HepG2 (cell line): ENCODE results near the gene OSBPL10.

Experiments
- CBFB ChIP-seq: sonication (generic); formaldehyde crosslinking; IDR thresholded peaks from 2 replicates; pipeline ENCODE4 v1.4.0; 2020; ENCODE audit warnings: missing genetic modification reagents
- CTCF ChIP-seq: sonication (generic); formaldehyde crosslinking; IDR thresholded peaks from 2 replicates; pipeline ENCODE4 v1.5.0; 2020; ENCODE audit warnings: mild to moderate bottlenecking, missing genetic modification reagents, moderate library complexity
- HCFC1 ChIP-seq: fragments of 150-350 bp; IDR thresholded peaks from 2 replicates; pipeline ENCODE4 v1.6.1; 2014; ENCODE audit warnings: low read depth, low read length
- HDAC2 ChIP-seq: sonication (generic); formaldehyde crosslinking; IDR thresholded peaks from 2 replicates; pipeline ENCODE4 v1.4.0; 2020; ENCODE audit warnings: missing genetic modification reagents
- ISL2 ChIP-seq: sonication (generic); formaldehyde crosslinking; IDR thresholded peaks from 2 replicates; pipeline ENCODE4 v1.5.0; 2020; ENCODE audit warnings: missing genetic modification reagents
- SNAPC5 ChIP-seq: sonication (generic); formaldehyde crosslinking; IDR thresholded peaks from 2 replicates; pipeline ENCODE4 v1.8.1; 2023; ENCODE audit warnings: mild to moderate bottlenecking, missing genetic modification reagents, borderline replicate concordance
- TAF1 ChIP-seq: sonication (generic); formaldehyde crosslinking; IDR thresholded peaks from 2 replicates; pipeline ENCODE4 v1.4.0; 2020; ENCODE audit warnings: missing genetic modification reagents
- TBX2 ChIP-seq: sonication (generic); formaldehyde crosslinking; IDR thresholded peaks from 2 replicates; pipeline ENCODE4 v1.5.0; 2020; ENCODE audit warnings: missing genetic modification reagents, mild to moderate bottlenecking, borderline replicate concordance
- ZBTB34 ChIP-seq: sonication (generic); formaldehyde crosslinking; IDR thresholded peaks from 2 replicates; pipeline ENCODE4 v1.8.0; 2022; ENCODE audit warnings: mild to moderate bottlenecking, missing genetic modification reagents
- ZIK1 ChIP-seq: sonication (generic); formaldehyde crosslinking; IDR thresholded peaks from 2 replicates; pipeline ENCODE4 v1.5.0; 2020; ENCODE audit warnings: mild to moderate bottlenecking, low read depth, missing genetic modification reagents, borderline replicate concordance
- TF ChIP-seq, protein P1 (sequence below): IDR thresholded peaks from 2 replicates; pipeline ENCODE4 v1.4.0; 2020; ENCODE audit warnings: mild to moderate bottlenecking, missing genetic modification reagents

GRCh38 chr3:31858439-31858838 lies 122.6 kb downstream of the OSBPL10 start:
- TF ChIP-seq HCFC1 (no peak), SNAPC5 (CRISPR knock-in tag) (no peak), ISL2 (CRISPR knock-in tag) (no peak), TAF1 (CRISPR knock-in tag) (no peak), TBX2 (CRISPR knock-in tag) (no peak), CTCF (CRISPR knock-in tag) (no peak), ZBTB34 (CRISPR knock-in tag) (no peak), ZIK1 (no peak), HDAC2 (CRISPR knock-in tag) (no peak), CBFB (CRISPR knock-in tag) (no peak)
- TF ChIP-seq, protein P1, sequence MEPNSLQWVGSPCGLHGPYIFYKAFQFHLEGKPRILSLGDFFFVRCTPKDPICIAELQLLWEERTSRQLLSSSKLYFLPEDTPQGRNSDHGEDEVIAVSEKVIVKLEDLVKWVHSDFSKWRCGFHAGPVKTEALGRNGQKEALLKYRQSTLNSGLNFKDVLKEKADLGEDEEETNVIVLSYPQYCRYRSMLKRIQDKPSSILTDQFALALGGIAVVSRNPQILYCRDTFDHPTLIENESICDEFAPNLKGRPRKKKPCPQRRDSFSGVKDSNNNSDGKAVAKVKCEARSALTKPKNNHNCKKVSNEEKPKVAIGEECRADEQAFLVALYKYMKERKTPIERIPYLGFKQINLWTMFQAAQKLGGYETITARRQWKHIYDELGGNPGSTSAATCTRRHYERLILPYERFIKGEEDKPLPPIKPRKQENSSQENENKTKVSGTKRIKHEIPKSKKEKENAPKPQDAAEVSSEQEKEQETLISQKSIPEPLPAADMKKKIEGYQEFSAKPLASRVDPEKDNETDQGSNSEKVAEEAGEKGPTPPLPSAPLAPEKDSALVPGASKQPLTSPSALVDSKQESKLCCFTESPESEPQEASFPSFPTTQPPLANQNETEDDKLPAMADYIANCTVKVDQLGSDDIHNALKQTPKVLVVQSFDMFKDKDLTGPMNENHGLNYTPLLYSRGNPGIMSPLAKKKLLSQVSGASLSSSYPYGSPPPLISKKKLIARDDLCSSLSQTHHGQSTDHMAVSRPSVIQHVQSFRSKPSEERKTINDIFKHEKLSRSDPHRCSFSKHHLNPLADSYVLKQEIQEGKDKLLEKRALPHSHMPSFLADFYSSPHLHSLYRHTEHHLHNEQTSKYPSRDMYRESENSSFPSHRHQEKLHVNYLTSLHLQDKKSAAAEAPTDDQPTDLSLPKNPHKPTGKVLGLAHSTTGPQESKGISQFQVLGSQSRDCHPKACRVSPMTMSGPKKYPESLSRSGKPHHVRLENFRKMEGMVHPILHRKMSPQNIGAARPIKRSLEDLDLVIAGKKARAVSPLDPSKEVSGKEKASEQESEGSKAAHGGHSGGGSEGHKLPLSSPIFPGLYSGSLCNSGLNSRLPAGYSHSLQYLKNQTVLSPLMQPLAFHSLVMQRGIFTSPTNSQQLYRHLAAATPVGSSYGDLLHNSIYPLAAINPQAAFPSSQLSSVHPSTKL, result no peak
